Activated CD8-positive, alpha-beta memory T cell treated with anti-CD3 and anti-CD28 coated beads, Interleukin-2, amount 10 ng/mL, durations not matched to agents 7 days and 5 days (primary cell): Measurements from ENCODE around the gene ANKRD53. TPM values are rescaled to one million over a fixed set of nuclear protein-coding genes. Genes with fewer than 3 reads are reported as not detected.

Experiments used
- total RNA-seq, 2 experiments: library from RNA; stranded (reverse); gene quantifications; one replicate each; pipeline ENCODE4 v1.2.3, GENCODE V29; 2021

The ANKRD53 gene
- total RNA-seq, 2 experiments from 2014 or later = not detected

Other genes with a start within 250 kb of the ANKRD53 start
- 1 to 10 TPM in 1 of 2 experiments, under 1 TPM in 1; 0.45 to 1.2 TPM for gene ADD2, start 210.4 kb upstream of the ANKRD53 start, total RNA-seq
- gene FIGLA, start 188.0 kb upstream of the ANKRD53 start, total RNA-seq = not detected
- gene CLEC4F, start 158.0 kb upstream of the ANKRD53 start, total RNA-seq = not detected
- gene CD207, start 142.8 kb upstream of the ANKRD53 start, total RNA-seq = not detected
- not detected for gene VAX2, start 78.1 kb upstream of the ANKRD53 start, total RNA-seq
- not detected for gene ATP6V1B1, start 42.7 kb upstream of the ANKRD53 start, total RNA-seq
- 10 to 100 TPM; 39.2 to 58.1 TPM for gene TEX261, start 16.2 kb downstream of the ANKRD53 start, total RNA-seq
- 10 to 100 TPM; 54.6 to 78.4 TPM for gene NAGK, start 90.0 kb downstream of the ANKRD53 start, total RNA-seq
- 10 to 100 TPM; 12.6 to 16.3 TPM for gene MCEE, start 151.6 kb downstream of the ANKRD53 start, total RNA-seq
- gene MPHOSPH10, start 152.0 kb downstream of the ANKRD53 start, total RNA-seq = 10 to 100 TPM; 24.2 to 40.8 TPM
- 1 to 10 TPM; 1.1 to 1.5 TPM for gene PAIP2B, start 248.5 kb downstream of the ANKRD53 start, total RNA-seq